GM20431 (cell line): ENCODE results near the gene CELF5.
"Not testable (repeated sequence)": the region's sequence is repeated elsewhere in the genome, so short reads cannot be mapped to it uniquely, and the experiment has no call there.

ENCODE experiments used
- in situ Hi-C: fragments of 300-500 bp; cut with MseI, MboI; formaldehyde crosslinking; loops from one replicate; pipeline ENCODE4 v1.15.0; 2020; ENCODE audit warnings: low sequenced_read_pairs; ENCODE audit not compliant: unreplicated experiment

CELF5 gene

DNA sequence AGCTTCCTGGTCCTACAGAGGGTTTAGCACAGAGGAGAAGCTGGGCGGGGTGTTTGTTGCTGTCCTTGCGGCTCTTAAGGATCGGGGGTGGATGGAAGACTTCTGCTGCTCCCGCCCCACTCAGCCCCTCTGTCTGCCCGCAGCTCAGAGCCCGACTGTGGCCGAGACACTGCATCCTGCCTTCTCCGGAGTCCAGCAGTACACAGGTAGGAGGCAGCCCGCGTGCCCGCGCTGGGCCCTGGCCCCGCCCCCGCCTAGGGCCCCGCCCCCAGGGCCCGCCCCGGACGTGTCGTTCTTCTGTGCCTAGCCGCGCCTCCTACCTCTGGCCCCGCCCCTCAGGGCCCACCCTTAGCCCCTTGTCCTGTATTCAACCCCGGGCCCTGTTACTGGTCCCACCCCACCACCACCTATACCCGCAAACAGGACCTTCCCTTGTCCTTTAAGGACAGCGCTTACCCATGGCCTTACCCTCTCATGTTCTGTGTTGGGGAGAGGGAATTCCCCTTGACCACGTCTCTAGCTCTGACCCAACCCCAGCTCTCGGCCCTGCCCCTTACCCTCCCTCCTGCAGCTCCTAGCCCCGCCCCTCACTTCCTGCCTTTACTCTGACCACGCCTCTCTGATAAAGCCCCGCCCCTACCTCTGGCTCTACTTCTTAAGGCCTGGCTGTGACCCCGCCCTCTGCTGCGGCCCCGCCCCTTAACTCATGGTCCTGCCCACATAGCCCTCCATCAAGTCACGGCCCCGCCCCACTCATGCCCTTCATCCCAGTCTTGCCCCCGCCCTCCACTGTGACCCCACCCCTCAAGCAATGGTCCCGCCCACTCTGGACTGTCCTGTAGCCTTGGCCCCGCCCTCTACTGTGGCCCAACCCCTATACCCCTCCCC is 60.5 kb downstream of the CELF5 start:
- in situ Hi-C loops = no loop called here

DNA sequence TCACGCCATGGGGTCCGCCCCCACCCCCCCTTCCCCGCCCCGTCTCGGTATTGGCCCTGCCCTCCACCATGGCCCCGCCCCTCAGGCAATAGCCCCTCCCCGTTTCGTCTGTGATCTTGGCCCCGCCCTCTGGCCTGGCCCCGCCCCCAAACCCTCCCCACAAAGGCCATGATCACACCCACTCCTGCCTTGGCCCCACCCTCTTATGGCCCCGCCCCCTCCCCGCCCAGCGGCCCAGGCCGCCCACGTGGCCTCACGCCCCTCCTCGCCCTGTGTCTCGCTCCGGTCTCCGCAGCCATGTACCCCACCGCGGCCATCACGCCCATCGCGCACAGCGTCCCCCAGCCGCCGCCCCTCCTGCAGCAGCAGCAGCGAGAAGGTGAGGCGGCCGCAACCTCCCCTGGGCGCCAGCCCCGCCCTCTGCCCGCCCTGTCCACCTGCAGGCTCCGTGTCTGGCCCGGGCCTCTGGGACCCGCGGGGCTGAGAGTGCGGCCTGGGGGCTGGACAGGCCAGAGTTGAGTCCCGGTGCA is 61.3 kb downstream of the CELF5 start:
- in situ Hi-C loops = no loop called here

DNA sequence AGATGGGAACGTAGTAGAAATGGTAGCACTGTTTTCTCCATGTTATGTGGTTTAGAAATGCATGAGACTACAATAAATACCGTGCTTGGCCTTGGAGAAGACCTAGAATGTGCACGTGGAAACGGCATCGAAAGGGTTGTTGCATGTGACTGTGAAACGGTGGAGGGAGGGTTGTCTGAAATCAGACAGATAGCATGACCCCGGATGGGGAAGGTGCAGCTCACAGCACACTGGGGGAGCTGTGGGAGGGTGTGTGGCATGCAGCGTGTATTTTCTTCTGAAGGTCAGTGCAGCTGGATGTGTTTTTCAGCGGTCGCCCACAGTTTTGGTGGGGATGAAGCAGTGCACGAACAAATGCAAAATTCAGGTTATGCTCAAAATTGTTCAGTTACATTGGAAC is 63.4 kb downstream of the CELF5 start:
- in situ Hi-C loops = no loop called here

DNA sequence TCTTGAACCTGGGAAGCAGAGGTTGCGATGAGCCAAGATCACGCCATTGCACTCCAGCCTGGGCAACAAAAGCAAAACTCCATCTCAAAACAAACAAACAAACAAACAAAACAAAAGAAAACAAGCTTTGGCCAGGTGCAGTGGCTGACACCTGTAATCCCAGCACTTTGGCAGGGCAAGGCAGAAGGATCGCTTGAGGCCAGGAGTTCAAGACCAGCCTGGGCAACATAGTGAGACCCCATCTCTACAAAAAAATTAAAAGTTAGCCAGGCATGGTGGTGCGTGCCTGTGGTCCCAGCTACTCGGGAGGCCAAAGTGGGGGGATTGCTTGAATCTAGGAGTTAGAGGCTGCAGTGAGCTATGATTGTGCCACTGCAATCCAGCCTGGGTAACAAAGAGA is 64.0 kb downstream of the CELF5 start:
- in situ Hi-C loops = not testable (repeated sequence)

DNA sequence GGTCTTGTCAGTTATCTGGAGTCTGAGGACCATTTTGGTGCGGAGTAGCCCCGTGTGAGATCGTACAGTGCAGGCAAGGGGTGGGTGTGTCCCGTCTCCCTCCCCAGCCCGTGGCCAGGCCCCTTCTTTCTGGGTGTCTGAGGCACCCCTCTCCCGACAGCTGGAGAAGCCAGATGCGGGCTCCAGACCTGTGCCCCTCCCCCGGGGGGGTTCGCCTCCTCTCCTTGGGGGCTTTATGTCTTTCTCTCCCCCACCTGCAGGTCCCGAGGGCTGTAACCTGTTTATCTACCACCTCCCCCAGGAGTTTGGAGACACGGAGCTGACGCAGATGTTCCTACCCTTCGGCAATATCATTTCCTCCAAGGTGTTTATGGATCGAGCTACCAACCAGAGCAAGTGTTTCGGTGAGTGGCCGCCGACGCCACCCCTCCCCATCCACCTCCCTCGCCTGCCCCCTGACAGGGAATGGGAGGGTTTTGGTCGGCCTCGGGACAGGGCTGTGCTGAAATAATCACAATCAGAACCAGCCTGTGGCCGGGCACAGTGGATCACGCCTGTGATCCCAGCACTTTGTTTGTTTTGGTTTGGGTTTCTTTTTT is 65.6 kb downstream of the CELF5 start:
- in situ Hi-C loops = no loop called here

DNA sequence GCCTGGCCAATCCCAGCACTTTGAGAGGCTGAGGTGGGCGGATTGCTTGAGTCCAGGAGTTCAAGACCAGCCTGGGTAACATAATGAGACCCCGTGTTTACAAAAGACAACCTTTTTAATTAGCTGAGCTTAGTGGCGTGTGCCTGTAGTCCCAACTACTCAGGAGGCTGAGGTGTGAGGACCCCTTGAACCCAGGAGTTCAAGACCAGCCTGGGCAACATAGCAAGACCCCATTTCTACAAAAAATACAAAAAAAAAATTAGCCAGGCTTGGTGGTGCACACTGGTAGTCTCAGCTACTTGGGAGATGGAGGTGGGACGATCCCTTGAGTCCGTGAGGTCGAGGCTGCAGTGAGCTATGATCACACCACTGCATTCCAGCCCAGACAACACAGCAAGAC is 66.4 kb downstream of the CELF5 start:
- in situ Hi-C loops = not testable (repeated sequence)

DNA sequence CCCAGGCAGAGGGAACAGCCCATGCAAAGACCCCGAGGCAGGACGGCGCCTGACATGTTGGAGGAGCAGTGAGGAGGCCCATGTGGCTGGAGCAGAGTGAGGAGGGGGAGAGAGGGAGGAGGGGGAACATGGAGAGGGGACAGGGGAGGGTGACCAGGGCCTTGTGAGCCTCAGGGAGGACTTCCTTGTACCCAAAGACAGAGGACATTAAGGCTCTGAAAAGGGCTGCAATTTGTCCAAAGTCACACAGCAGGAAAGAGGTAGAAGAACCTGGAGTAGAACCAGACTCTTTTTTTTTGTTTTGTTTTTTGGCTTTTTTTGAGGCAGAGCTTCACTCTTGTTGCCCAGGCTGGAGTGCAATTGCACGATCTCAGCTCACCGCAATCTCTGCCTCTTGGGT is 67.2 kb downstream of the CELF5 start:
- in situ Hi-C loops = no loop called here

DNA sequence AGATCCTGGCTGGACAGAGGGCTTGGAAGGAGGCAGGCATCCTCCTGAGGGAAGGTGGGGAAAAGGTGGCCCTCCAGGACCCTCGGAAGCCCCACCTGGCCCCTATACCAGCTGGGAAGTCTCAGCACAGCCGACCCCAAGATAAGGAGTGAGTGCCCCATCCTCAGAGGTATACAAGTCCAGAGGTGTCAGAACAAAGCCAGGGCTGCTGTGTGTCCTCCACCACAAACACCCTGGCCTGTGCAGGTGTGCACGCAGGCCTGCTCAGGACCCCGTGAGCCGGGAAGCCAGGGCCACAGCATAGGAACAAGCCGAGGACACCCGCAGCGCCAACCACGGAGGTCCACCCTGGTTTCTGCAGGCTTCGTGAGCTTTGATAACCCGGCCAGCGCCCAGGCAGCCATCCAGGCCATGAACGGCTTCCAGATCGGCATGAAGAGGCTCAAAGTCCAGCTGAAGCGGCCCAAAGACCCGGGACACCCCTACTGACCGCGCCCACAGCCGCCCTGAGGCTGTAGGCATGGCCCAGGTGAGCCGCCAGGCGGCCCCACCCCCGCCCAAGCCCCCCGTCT is 68.6 kb downstream of the CELF5 start:
- in situ Hi-C loops = no loop called here

DNA sequence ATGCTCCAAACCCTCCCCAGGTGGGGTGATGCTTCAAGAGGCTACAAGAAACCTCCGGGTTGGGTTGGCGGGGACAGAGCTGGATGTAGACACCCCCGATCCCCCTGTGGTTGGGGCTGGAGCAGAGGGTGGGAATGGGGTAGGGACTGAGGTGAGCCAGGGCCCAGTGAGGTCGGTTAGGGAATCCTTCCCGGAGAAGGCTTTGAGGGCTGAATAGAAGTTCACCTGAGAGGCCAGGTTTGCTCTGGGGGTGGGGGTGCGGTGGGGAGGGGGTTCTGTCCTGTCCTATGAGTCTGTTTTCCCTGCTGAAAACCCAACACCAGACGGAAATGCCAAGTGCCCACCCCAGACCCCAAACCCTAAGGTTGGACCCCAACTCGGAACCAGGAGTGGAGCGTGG is 69.1 kb downstream of the CELF5 start:
- in situ Hi-C loops = no loop called here

DNA sequence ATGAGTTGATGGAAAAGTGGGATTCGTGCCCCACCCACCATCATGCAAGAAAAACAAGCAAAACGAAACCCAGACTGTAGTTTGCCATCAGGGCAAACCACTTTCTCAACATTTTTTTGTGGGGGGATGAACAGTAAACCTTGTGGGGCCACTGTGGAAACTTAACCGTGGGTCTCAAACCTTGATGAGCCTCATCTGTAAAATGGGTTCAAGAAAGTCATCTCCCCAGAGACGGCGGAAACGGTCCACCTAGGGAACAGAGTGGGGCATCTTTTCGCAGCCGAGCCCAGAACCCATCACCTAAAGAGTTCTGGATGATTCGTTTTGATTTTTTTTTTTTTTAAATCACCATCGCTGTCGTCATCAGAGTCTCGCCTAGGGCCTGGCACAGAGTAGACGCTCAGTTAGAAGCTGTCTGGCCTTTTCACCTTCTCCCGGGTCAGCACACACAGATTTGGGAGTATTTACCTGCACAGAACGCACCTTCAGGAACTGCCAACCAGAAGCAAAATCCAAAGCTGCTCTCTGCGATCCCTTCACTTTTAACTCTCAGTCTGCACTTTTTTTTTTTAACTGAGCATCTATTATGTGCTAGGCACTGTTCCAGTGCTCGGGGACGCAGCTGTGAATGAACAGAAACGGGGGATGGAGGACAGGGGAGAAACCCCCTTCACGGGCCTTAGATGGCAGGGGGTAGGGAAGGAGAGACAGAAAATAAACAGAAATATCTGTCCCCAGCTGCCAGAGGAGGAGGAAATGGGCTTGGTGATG is 69.8 kb downstream of the CELF5 start:
- in situ Hi-C loops = no loop called here

DNA sequence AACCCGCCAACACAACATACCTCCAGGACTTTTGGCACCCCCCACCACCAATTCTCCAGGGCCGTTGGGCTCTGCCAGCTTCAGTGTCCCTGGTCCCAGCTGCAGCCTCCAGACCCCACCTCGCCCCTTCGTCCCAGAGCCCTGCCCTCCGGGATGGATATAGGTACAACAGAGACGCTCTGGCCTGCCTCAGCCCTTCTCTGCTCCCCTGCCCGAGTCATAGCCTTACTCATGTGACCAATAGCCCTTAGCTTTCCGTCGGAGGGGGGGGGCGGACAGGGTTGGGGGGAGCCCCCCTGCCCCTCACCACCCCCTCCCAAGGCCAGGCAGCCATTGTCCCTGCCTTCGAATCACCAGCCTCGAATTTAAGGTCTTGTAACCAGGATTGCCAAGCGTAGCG is 71.1 kb downstream of the CELF5 start:
- in situ Hi-C loops = no loop called here

DNA sequence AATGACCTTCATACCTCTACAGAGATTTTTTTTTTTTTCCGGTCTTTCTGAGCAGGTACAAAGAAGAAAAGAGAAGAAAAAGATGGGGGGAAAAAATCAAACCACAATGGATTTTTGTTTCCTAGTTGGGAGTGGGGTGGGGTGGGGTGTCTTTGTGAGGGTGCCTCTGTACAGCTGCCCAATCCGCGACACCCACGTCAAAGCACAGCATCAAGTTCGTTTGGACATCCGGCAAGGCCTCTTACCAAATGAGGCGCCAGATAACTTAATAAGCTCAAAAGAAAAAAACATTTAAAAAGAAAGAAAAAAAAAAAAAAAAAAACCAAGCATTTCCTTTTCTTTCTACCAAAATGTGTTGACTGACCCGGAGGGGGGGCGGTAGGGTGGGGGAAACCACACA is 71.6 kb downstream of the CELF5 start:
- in situ Hi-C loops = no loop called here

DNA sequence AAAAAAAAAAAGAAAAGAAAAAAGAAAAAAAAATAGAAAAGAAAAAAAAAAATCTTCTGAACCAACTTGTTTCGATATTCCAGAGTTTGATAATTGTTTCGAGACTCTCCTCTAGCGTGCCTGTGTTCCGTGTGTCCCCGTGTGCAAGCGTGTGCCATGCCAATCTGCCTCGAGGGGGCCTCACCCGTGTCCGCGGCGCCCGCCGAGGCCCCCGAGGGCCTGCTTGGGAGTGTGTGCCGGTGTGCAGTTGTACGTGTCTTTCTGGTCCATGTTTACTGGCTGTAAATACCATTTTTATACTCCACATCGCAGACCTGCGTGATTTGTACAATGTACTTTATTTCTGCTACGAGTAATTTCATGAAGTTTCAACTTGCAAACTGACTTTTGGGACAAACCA is 72.0 kb downstream of the CELF5 start:
- in situ Hi-C loops = no loop called here

DNA sequence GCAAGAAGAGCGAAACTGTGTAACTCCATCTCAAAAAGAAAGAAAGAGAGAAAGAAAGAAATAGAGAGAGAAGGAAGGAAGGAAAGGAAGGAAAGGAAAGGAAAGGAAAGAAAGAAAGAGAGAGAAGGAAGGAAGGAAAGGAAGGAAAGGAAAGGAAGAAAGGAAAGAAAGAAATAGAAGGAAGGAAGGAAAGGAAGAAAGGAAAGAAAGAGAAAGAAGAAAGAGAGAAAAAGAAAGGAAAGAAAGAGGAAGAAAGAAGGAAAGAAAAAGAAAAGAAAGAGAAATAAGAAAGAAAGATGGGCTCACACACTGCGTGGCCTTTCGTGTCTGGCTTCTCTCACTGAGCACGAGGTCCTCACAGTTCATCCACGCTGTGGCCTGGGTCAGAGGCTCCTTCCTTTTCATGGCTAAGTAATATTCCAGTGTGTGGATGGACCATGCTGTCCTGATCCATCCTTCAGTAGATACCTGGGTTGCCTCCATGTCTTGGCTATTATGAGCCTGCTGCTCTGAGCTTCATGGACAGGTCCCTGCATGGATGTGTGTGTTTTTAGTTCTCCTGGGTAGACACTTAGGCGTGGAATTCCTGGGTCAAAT is 74.5 kb downstream of the CELF5 start:
- in situ Hi-C loops = no loop called here

DNA sequence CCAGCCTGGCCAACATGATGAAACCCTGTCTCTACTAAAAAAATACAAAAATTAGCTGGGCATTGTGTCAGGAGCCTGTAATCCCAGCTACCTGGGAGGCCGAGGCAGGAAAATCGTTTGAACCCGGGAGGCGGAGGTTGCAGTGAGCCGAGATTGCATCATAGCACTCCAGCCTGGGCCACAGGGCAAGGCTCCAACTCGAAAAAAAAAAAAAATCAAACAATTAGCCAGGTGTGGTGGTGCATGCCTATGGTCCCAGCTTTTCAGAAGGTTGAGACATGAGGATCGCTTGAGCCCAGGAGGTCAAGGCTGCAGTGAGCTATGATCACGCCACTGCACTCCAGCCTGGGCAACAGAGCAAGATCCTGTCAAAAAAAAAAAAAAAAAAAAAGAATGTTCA is 76.1 kb downstream of the CELF5 start:
- in situ Hi-C loops = not testable (repeated sequence)

DNA sequence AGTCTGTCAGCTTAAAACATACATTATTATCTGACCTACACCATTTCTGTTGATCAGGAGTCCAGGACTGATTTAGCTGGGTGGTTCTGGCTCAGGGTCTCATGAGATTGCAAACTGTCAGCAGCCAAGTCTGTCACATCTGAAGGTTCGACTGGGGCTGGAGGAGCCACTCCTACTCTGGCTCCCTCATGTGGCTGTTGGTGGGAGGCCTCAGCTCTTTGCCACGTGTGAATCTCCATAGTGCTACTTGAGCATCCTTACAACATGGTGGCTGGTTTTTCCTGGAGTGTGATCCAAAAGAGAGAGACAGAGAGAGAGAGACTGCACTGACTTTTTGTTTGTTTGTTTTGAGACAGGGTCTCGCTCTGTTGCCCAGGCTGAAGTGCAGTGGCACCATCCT is 78.3 kb downstream of the CELF5 start:
- in situ Hi-C loops = no loop called here

DNA sequence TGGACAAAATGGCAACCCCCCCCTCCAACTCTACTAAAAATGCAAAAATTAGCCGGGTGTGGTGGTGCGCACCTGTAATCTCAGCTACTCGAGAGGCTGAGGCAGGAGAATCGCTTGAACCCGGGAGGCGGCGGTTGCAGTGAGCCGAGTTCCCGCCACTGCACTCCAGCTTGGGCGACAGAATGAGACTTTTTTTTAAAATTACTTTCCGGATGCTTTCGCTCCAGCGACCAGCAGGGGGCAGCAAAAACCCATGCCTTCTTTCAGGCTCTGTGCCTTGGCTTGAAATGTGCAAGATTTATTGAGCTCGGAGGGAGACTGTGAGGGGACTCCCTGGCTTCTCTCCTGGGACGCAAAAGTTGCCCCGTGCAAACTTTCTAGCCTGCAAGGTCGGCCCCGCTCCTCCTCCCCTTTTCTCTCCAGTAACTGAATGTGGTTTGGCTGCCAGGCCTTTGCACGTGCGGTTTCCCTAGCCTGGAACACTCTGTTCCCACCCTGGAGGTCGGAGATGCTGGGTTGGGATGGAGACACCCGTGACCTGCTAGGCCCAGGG is 80.5 kb downstream of the CELF5 start:
- in situ Hi-C loops = no loop called here

DNA sequence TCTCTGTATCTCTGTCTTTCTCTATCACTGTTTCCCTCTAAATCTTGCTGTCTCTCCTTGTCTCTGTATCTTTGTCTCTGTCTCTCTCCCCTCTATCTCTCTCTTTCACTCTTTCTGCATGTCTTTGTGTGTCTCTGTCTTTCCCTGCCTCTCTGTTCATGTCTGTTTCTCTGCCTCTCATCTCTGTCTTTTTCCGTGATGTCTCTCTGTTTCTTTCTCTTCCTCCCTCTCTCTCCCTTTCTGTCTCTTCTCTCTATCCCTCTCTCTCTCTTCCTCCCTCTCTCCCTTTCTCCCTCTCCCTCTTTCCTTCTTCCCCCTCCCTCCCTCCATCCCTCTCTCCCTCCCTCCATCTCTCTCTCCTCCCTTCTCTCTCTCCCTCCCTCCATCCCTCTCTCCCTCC is 85.3 kb downstream of the CELF5 start:
- in situ Hi-C loops = no loop called here

DNA sequence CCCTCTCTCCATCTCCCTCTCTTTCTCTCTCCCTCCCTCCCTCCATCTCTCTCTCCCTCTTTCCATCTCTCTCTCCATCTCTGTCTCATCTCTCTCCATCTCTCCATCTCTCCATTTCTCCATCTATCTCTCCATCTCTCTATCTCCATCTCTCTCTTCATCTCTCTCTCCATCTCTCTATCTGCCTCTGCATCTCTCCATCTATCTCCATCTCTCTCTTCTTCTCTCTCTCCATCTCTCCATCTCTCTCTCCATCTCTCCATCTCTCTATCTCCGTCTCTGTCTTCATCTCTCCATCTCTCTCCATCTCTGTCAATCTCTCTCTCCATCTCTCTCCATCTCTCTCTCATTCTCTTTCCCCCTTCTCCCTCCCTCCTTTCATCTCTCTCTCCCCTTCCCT is 85.8 kb downstream of the CELF5 start:
- in situ Hi-C loops = no loop called here

DNA sequence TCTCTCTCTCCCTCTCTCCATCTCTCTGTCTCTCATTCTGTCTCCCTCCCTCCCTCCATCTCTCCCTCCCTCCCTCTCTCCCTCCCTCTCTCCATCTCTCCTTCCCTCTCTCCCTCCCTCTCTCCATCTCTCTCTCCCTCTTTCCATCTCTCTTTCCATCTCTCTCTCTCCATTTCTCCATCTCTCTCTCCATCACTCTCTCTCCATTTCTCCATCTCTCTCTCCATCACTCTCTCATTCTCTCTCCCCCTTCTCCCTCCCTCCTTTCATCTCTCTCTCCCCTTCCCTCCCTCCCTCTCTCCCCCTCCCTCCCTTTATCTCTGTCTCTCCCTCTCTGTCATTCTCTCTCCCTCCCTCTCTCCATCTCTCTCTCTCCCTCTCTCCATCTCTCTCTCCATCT is 86.2 kb downstream of the CELF5 start:
- in situ Hi-C loops = no loop called here
